ENCODE results near the gene TXNIP. TPM values are rescaled to one million over a fixed set of nuclear protein-coding genes. Genes with fewer than 3 reads are reported as not detected.

Gene TXNIP
- total RNA-seq, 1 experiment from 2014 or later = 576 TPM

DNA sequence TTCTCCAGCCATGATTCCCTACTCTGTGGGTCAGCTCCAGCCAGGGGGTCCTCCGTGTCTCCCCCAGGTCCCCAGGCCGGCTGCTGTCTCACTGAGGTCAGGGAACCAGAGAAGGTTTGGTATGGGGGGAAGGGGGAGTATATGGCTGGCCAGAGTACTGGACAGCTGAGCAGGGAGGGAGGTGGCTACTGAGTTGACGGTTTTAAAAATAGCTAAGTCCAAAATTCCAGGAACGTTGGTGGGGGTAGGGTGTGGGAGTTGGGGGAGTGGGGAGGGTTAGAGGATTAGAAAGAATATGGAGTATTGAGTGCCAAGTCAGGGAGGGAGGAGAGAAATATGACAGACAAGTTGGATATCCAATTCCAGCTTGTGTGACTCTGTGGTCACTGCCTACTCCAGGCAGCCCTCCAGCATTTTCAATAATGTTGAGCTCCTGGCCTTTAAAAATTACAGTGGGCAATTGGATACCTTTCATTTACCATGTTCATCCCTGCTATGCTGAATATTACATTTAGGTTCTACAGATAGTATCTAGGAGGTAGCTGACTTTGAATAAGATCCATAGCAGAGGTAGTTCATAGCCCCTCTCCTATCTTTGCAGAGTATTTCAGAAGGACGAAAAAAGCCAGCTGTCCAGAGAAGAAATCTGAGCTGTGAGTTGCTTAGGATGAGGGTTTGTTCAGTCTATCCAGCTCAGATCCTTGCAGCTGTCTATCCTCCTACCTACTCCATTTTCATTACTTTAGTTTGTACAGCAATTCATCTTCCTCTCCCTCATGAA, 25.4 kb upstream of the TXNIP start, which contains the start of gene HJV:
TSS of gene HJV (minus strand) at position 114 of the 781 bp plus-strand sequence. CDS start 1,504 bp downstream, outside the sequence.
- H3K27me3 Mint-ChIP-seq (ENCODE audit: insufficient read depth, unreplicated experiment) = peaks cover 40% of the 10 kb centered on the region
- intact Hi-C loops (cut with micrococcal nuclease) = no loop called here
- CTCF ChIA-PET = interaction anchor here (0.6 to 23.4 kb wide), 11 partner anchors 8 to 176 kb away, joined by 3 to 773 read pairs (median 5); partner anchors contain the start of genes NUDT17 and TXNIP
- H3K4me3 Mint-ChIP-seq (ENCODE audit: unreplicated experiment) = no peak within 1 kb of the TSS
- DNase-seq (ENCODE audit: unreplicated experiment) = no peak
- BruUV-seq (replicated peaks) = no TSS peak
- peaks cover 5% of the 10 kb centered on the region for H3K4me1 Mint-ChIP-seq (ENCODE audit: insufficient read depth, unreplicated experiment)
- no peaks in the 10 kb centered on the region for H3K36me3 Mint-ChIP-seq (ENCODE audit: insufficient read depth, unreplicated experiment)
- TF ChIP-seq, protein P1, sequence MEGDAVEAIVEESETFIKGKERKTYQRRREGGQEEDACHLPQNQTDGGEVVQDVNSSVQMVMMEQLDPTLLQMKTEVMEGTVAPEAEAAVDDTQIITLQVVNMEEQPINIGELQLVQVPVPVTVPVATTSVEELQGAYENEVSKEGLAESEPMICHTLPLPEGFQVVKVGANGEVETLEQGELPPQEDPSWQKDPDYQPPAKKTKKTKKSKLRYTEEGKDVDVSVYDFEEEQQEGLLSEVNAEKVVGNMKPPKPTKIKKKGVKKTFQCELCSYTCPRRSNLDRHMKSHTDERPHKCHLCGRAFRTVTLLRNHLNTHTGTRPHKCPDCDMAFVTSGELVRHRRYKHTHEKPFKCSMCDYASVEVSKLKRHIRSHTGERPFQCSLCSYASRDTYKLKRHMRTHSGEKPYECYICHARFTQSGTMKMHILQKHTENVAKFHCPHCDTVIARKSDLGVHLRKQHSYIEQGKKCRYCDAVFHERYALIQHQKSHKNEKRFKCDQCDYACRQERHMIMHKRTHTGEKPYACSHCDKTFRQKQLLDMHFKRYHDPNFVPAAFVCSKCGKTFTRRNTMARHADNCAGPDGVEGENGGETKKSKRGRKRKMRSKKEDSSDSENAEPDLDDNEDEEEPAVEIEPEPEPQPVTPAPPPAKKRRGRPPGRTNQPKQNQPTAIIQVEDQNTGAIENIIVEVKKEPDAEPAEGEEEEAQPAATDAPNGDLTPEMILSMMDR (IDR thresholded peaks at IDR 0.05; ENCODE audit: unreplicated experiment) = no peak
- POLR2A ChIA-PET = interaction anchor here (0.8 to 1.9 kb wide), 6 partner anchors 14 to 57 kb away, joined by 3 to 6 read pairs (median 4); partner anchors contain the start of genes ANKRD34A, POLR3GL and TXNIP
- H3K9me3 Mint-ChIP-seq (ENCODE audit: unreplicated experiment) = no peaks in the 10 kb centered on the region
- no peak within 1 kb of the TSS for H3K27ac Mint-ChIP-seq (ENCODE audit: low read depth, unreplicated experiment)

DNA sequence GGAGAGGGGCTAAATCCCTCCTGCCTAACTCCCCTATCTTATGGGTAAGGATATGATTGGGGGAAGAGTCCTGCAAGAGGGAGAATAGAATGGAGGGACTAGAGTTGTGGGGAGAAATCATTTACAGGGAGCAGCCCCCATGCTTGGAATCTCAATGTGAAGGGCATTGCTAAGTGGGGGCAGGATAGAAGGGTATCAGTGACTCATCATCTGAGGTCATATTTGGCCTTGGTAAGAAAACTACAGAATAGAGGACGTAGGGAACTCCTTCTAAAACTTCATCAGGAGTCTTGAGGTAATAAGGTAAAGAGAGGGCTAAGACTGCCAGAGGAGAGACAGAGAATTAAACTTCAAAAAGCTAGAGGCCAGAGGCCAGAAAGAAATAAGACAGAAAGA, 24.7 kb upstream of the TXNIP start:
- intact Hi-C loops (cut with micrococcal nuclease) = no loop called here
- TF ChIP-seq, protein P1 (IDR thresholded peaks at IDR 0.05; ENCODE audit: unreplicated experiment) = no peak
- Mint-ChIP-seq H3K27ac (ENCODE audit: low read depth, unreplicated experiment) (no peak overlapping the region), H3K27me3 (ENCODE audit: insufficient read depth, unreplicated experiment) (peaks cover 33% of the 10 kb centered on the region), H3K9me3 (ENCODE audit: unreplicated experiment) (no peaks in the 10 kb centered on the region), H3K4me3 (ENCODE audit: unreplicated experiment) (no peak overlapping the region), H3K4me1 (ENCODE audit: insufficient read depth, unreplicated experiment) (peaks cover 5% of the 10 kb centered on the region), H3K36me3 (ENCODE audit: insufficient read depth, unreplicated experiment) (no peaks in the 10 kb centered on the region)
- POLR2A ChIA-PET = interaction anchor here (0.8 to 1.9 kb wide), 5 partner anchors 15 to 42 kb away, joined by 3 to 6 read pairs (median 5); partner anchors contain the start of gene TXNIP
- CTCF ChIA-PET = interaction anchor here (0.6 to 23.4 kb wide), 7 partner anchors 11 to 175 kb away, joined by 3 to 773 read pairs (median 8); partner anchors contain the start of genes NUDT17 and TXNIP
- DNase-seq (ENCODE audit: unreplicated experiment) = no peak
- no TSS peak for BruUV-seq (replicated peaks)

DNA sequence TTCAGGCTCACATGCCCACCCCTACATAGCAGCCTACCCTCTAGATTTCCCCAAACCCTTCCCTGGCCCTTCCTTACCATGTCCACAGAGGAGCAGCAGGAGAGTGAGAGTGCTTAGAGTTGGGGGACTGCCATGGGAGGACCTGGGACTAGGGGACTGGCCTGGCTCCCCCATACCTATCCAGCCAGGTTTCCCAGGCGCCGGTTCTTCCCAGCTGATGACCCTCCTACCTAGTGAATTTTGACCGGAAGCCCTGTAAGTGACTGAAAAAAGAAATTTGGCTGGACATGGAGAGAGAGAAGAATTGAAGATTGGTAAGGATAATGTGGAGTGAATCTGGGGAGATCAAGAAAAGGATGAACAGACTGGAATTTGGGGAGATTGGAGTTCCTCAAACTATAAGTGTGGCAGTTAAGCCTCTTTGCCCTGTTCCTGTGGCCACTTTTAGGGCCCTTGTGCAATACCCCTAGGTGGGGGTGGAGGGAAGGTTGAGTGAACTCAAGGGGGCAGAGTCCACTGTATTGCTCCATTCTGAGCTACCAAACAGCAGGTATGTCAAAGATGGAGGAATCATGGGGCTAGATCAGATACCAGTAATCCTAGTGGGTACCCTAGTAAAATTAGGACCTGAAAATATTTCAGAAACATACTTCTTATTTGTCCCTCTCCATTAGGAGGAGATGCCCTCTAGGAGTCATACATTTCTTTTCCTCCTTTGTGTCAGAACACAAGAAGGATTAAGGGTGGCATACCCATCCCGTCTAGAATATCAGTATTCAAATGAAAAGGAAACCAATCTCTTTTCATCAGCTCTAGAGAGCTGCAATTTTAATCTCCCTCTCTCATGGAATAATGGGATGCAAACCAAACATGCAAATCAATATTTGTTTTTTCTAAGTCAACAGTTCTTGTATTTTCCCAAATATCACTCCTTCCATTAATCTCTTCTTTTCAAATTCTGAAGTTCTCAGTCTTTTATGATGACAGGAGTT, 24.0 kb upstream of the TXNIP start:
- intact Hi-C loops (cut with micrococcal nuclease) = no loop called here
- H3K4me3 Mint-ChIP-seq (ENCODE audit: unreplicated experiment) = no peak overlapping the region
- peaks cover 5% of the 10 kb centered on the region for H3K4me1 Mint-ChIP-seq (ENCODE audit: insufficient read depth, unreplicated experiment)
- no peak overlapping the region for H3K27ac Mint-ChIP-seq (ENCODE audit: low read depth, unreplicated experiment)
- no peaks in the 10 kb centered on the region for H3K9me3 Mint-ChIP-seq (ENCODE audit: unreplicated experiment)
- no TSS peak for BruUV-seq (replicated peaks)
- ChIA-PET CTCF (interaction anchor here (0.5 to 23.4 kb wide), 9 partner anchors 12 to 175 kb away, joined by 4 to 773 read pairs (median 10); partner anchors contain the start of genes NUDT17 and TXNIP), POLR2A (interaction anchor here (0.6 to 1.9 kb wide), 3 partner anchors 15 to 47 kb away, joined by 3 to 5 read pairs (median 3); no protein-coding TSS in a partner anchor)
- TF ChIP-seq, protein P1 (IDR thresholded peaks at IDR 0.05; ENCODE audit: unreplicated experiment) = no peak
- H3K27me3 Mint-ChIP-seq (ENCODE audit: insufficient read depth, unreplicated experiment) = peaks cover 26% of the 10 kb centered on the region
- DNase-seq (ENCODE audit: unreplicated experiment) = no peak
- H3K36me3 Mint-ChIP-seq (ENCODE audit: insufficient read depth, unreplicated experiment) = no peaks in the 10 kb centered on the region

All from MCF 10A (cell line).